Epithelial cell of esophagus (primary cell): ENCODE results near the gene BCAT1.
"Not testable (repeated sequence)": the region's sequence is repeated elsewhere in the genome, so short reads cannot be mapped to it uniquely, and the experiment has no call there.

Experiments used
- DNase-seq: peaks from one replicate; pipeline ENCODE4 v3.0.0; 2010; ENCODE audit warnings: low read depth
- H3K4me3 ChIP-seq: 2 replicates; pipeline ENCODE4 v1.5.1; 2011; ENCODE audit warnings: mild to moderate bottlenecking, low read length, control low read depth
- TF ChIP-seq, protein P1 (sequence below): IDR thresholded peaks from 2 replicates; pipeline ENCODE4 v1.5.1; 2011; ENCODE audit warnings: low read depth, mild to moderate bottlenecking, low read length, control low read depth, inconsistent platforms; ENCODE audit not compliant: insufficient read depth; ENCODE audit errors: missing control alignments

The BCAT1 gene

DNA sequence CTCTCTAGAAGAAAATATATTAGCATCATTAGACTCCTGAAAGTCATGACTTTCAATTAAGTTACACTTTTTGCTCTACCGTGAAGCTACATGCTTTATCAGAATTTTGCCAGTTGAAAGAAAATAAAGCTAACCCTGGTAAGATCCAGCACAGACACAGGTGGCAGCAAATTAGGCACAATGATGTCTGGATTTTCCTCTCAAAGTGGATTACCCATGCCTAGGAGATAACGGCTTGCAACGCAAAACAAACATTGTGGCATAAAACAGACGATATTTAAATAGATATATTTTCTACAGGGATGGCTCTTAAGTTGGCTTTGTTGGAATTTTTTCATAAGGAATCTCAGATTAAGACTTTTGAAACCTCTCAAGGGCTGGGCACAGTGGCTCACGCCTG lies 33.4 kb downstream of the BCAT1 start:
- H3K4me3 ChIP-seq, result no peak overlapping the region
- TF ChIP-seq, protein P1, sequence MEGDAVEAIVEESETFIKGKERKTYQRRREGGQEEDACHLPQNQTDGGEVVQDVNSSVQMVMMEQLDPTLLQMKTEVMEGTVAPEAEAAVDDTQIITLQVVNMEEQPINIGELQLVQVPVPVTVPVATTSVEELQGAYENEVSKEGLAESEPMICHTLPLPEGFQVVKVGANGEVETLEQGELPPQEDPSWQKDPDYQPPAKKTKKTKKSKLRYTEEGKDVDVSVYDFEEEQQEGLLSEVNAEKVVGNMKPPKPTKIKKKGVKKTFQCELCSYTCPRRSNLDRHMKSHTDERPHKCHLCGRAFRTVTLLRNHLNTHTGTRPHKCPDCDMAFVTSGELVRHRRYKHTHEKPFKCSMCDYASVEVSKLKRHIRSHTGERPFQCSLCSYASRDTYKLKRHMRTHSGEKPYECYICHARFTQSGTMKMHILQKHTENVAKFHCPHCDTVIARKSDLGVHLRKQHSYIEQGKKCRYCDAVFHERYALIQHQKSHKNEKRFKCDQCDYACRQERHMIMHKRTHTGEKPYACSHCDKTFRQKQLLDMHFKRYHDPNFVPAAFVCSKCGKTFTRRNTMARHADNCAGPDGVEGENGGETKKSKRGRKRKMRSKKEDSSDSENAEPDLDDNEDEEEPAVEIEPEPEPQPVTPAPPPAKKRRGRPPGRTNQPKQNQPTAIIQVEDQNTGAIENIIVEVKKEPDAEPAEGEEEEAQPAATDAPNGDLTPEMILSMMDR, result no peak
- DNase-seq, result no peak

DNA sequence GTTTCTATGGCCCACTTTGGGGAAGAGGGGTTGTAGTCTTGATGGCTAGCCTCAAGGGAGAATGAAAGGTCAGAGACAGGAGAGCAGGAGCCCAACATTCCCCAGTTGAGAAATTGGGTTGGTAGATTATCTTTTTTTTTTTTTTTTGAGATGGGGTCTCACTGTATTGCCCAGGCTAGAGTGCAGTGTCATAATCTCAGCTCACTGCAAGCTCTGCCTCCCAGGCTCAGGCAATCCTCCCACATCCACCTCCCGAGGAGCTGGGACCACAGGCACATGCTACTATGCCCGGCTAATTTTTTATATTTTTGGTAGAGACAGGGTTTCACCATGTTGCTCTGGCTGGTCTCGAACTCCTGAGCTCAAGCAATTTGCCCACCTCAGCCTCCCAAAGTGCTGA lies 34.9 kb downstream of the BCAT1 start:
- no peak for DNase-seq
- TF ChIP-seq, protein P1, result no peak
- H3K4me3 ChIP-seq, result no peak overlapping the region

DNA sequence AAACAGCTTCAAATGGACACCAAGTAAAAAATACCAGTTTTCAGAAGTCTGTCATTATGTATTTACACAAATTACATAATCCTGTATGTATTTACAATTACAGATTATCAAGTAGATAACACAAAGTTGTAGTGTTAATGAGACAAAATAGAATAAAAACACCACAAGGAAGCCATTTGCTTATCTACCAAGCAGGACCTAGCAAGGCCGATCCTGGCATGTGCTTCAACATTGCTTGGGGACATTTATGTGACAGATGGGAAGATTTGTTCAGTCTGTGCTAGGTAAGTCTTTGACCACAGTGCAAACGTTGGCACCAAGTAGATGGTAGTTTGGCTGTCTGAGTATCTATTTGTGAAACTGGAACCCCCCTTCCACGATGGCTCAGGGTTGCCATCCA lies 35.8 kb downstream of the BCAT1 start:
- no peak overlapping the region for H3K4me3 ChIP-seq
- TF ChIP-seq, protein P1, result no peak

DNA sequence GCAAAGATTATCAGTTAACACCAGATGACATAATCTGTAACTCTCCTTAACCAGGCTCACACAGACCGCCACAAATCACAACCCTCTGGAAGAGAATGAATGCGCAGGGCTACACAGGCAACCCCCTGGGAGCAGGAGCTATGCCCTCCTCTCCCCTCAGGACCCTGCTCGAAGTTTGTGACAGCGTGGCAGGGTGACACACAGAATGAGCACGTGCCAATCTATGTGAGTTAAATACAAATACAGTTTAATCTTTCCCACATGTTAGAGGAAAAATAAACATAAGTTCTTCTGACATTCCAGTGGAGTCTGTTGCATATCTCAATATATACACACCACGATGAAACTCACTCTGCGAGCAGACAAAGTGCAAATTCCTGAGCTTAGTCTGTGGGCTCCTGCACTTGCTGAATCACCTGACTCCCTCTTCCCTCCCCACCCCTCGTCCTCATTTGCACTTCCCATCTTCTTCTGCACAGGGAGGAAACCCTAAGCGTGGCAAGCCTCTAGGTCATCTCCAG lies 37.6 kb downstream of the BCAT1 start:
- TF ChIP-seq, protein P1, result no peak
- H3K4me3 ChIP-seq, result no peak overlapping the region
- DNase-seq, result no peak

More for the DNA sequence above, 35.8 kb downstream of the BCAT1 start:
- no peak for DNase-seq

DNA sequence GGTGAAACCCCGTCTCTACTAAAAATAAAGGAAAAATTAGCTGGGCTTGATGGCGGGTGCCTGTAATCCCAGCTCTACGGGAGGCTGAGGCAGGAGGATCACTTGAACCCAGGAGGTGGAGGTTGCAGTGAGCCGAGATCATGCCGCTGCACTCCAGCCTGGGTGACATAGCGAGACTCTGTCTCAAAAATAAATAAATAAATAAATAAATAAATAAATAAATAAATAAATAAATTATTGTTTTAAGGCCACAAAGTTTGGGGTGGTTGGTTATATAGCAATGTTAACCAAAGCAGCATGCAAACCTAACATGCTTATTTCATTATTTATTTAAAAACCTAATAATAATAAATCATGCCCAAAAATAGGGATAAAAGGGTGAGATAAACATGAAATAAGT lies 38.7 kb downstream of the BCAT1 start:
- DNase-seq, H3K4me3 ChIP-seq: not testable (repeated sequence)

DNA sequence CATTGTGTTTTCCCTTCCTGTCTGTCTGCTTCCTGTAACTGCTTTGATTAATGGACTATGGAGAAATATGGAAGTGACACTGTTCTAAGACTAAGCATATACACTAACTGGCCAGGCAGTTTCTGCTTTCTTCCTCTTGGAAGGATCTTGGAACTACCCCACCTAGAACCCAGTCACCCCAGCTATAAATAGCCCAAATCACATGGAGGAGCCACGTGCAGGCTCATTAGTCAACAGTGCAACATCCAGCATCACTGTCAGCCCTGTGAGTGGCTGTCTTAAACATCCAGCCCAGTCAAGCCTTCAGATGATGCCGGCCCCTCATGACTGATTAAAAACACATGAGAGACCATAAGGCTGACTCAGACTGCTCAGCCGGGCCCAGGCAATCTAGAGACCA lies 39.2 kb downstream of the BCAT1 start:
- TF ChIP-seq, protein P1, result no peak
- no peak overlapping the region for H3K4me3 ChIP-seq
- peak; percentile 95 for DNase-seq

DNA sequence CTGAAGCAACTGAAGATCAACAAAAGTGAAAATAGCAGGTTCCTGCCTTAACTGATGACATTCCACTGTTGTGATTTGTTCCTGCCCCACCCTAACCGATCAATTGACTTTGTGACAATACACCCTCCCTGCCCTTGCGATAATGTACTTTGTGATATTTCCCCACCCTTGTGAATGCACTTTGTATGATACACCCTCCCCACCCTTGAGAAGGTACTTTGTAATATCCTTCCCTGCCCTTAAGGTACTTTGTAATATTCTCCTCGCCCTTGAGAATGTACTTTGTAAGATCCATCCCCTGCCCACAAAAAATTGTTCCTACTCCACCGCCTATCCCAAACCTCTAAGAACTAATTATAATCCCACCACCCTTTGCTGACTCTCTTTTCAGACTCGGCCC lies 41.4 kb downstream of the BCAT1 start:
- TF ChIP-seq, protein P1, result no peak
- H3K4me3 ChIP-seq, result no peak overlapping the region
- DNase-seq, result no peak
